GM12878 (cell line): ENCODE results near the gene STMP1. TPM values are rescaled to one million over a fixed set of nuclear protein-coding genes. Genes with fewer than 3 reads are reported as not detected.

ENCODE experiments used
- ATAC-seq: fragments of 200-7000 bp; cut with Tn5 transposase; 3 replicates; pipeline ENCODE4 v1.9.1; 2020; ENCODE audit warnings: mild to moderate bottlenecking, moderate library complexity
- BruUV-seq: library from RNA; stranded (reverse); fragments of 400-500 nt; replicated peaks from 2 replicates; lab custom pipeline; 2021; lab: Mats Ljungman, UMichigan
- CTCF ChIA-PET: fragments of 300-600 bp; sonication (Branson Sonifier 250); formaldehyde crosslinking; extraction: SDS; loops from one replicate; lab custom pipeline; 2021; ENCODE audit warnings: inconsistent platforms; lab: Yijun Ruan, JAX
- POLR2A ChIA-PET: fragments of 350-600 bp; formaldehyde crosslinking; extraction: SDS; loops from one replicate; lab custom pipeline; 2021; ENCODE audit warnings: inconsistent platforms; lab: Charles Lee
- RAD21 ChIA-PET: fragments of 300-600 bp; sonication (Branson Sonifier 250); formaldehyde crosslinking; loops from one replicate; lab custom pipeline; 2023; ENCODE audit warnings: antibody characterized with exemption; ENCODE audit not compliant: unreplicated experiment; lab: Charles Lee
- SMC1A ChIA-PET: fragments of 300-600 bp; sonication (Branson Sonifier 250); formaldehyde crosslinking; loops from one replicate; lab custom pipeline; 2023; ENCODE audit not compliant: unreplicated experiment, uncharacterized antibody; lab: Charles Lee
- DNase-seq: peaks from one replicate; pipeline ENCODE4 v3.0.0-alpha.2; 2011; ENCODE audit warnings: low read depth, low spot score
- FAIRE-seq: peaks from 3 replicates; lab custom pipeline; 2011; peaks lifted over from hg19 to GRCh38; lab: Jason Lieb, UNC
- H2AFZ ChIP-seq: 2 replicates; pipeline ENCODE4 v1.6.0; 2011; ENCODE audit warnings: low read depth, low read length, control low read depth; ENCODE audit not compliant: control insufficient read depth
- H3K27ac ChIP-seq: 2 replicates; pipeline ENCODE4 v1.5.1; 2011; ENCODE audit warnings: control low read depth; ENCODE audit not compliant: control insufficient read depth, insufficient read depth
- H3K27me3 ChIP-seq, 2 experiments: replicated peaks in 1 of 2; 2 replicates each; pipeline versions ENCODE4 v1.6.0 to v1.6.1; 2011; ENCODE audit warnings: low read length in 1 of 2; ENCODE audit not compliant: control insufficient read depth in 2 of 2, insufficient read depth in 2 of 2
- H3K36me3 ChIP-seq, 2 experiments: 2 replicates each; pipeline ENCODE4 v1.5.1; 2011; ENCODE audit warnings: low read length in 1 of 2; ENCODE audit not compliant: control insufficient read depth in 2 of 2, insufficient read depth in 2 of 2
- H3K4me1 ChIP-seq: 2 replicates; pipeline ENCODE4 v1.6.1; 2011; ENCODE audit warnings: mild to moderate bottlenecking, low read length, moderate library complexity, mixed read lengths; ENCODE audit not compliant: control insufficient read depth, insufficient read depth
- H3K4me2 ChIP-seq: 2 replicates; pipeline ENCODE4 v1.6.0; 2011; ENCODE audit warnings: control low read depth; ENCODE audit not compliant: control insufficient read depth, insufficient read depth
- H3K4me3 ChIP-seq: fragments of 200-600 bp; sonication (generic); 2 replicates; pipeline ENCODE4 v1.5.1; 2016
- H3K79me2 ChIP-seq: 2 replicates; pipeline ENCODE4 v1.6.0; 2011; ENCODE audit warnings: low read length; ENCODE audit not compliant: control insufficient read depth, insufficient read depth
- H3K9ac ChIP-seq: 2 replicates; pipeline ENCODE4 v1.8.0; 2011; ENCODE audit warnings: low read length, control low read depth, mixed read lengths; ENCODE audit not compliant: control insufficient read depth, insufficient read depth
- H3K9me3 ChIP-seq: replicated peaks from 3 replicates; pipeline ENCODE4 v1.5.1; 2011; ENCODE audit warnings: mild to moderate bottlenecking, low read length; ENCODE audit not compliant: control insufficient read depth, insufficient read depth
- H4K20me1 ChIP-seq: 2 replicates; pipeline ENCODE4 v1.6.0; 2011; ENCODE audit not compliant: control insufficient read depth, insufficient read depth
- MEF2A ChIP-seq: IDR thresholded peaks from 2 replicates; pipeline ENCODE4 v1.6.1; 2011; ENCODE audit warnings: low read depth, mild to moderate bottlenecking, low read length, moderate library complexity; ENCODE audit not compliant: insufficient read depth
- NBN ChIP-seq: fragments of 450-650 bp; IDR thresholded peaks from 2 replicates; pipeline ENCODE4 v1.6.1; 2016
- SMAD5 ChIP-seq: IDR thresholded peaks from 2 replicates; pipeline ENCODE4 v1.6.1; 2016; ENCODE audit warnings: antibody characterized with exemption, low read depth
- STAT1 ChIP-seq: fragments of 450-650 bp; conservative IDR thresholded peaks from 2 replicates; pipeline ENCODE4 v1.6.1; 2014; ENCODE audit warnings: antibody characterized with exemption, mild to moderate bottlenecking
- WGBS: methylation state at CpG from one replicate; pipeline ENCODE4 v1.1.6; 2016; ENCODE audit warnings: low lambda C conversion rate; ENCODE audit not compliant: insufficient replicate concordance, insufficient coverage; ENCODE audit errors: missing lambda C conversion rate; 5-methylcytosine and 5-hydroxymethylcytosine counted together
- in situ Hi-C: fragments of 300-500 bp; cut with MboI; formaldehyde crosslinking; loops from 9 replicates; pipeline ENCODE4 v1.14.3; 2018; ENCODE audit warnings: mixed read lengths
- intact Hi-C: fragments of 100-400 bp; cut with micrococcal nuclease; formaldehyde crosslinking; loops from one replicate; pipeline ENCODE4 v1.14.2; 2022; ENCODE audit not compliant: unreplicated experiment
- polyA plus RNA-seq, 11 experiments: library from polyadenylated mRNA; depleted of rRNA in 4 of 11; unstranded in 6 of 11; stranded (reverse) in 5 of 11; fragments of >200 nt; fragmentation: Nextera tagmentation in 4 of 11; fragmentation: Illumina TruSeq in 1 of 11; extraction: Ambion mirVana in 4 of 11; extraction: Trizol in 1 of 11; gene quantifications; 1 replicate in 1 of 11; 2 replicates in 10 of 11; pipeline versions ENCODE4 v1.2.1 to v1.2.3, GENCODE V29; 2011 to 2016; ENCODE audit warnings: inconsistent platforms in 2 of 11, missing spikeins in 2 of 11, low read depth in 1 of 11
- total RNA-seq, 4 experiments: library from RNA; depleted of rRNA in 3 of 4; stranded (reverse); fragments of >200 nt in 3 of 4; fragmentation: Illumina TruSeq in 1 of 4; extraction: Trizol in 1 of 4; gene quantifications; 2 replicates each; pipeline versions ENCODE4 v1.2.1 to v1.2.3, GENCODE V29; 2013 to 2021
- TF ChIP-seq, protein P1 (sequence below): IDR thresholded peaks from 2 replicates; pipeline ENCODE4 v1.6.1; 2012; ENCODE audit warnings: mild to moderate bottlenecking, low read depth, low read length
- TF ChIP-seq, protein P2 (sequence below): fragments of 150-350 bp; IDR thresholded peaks from 2 replicates; pipeline ENCODE4 v1.6.1; 2014; ENCODE audit warnings: mild to moderate bottlenecking, low read depth, low read length
- TF ChIP-seq, protein P3 (sequence below): IDR thresholded peaks from 2 replicates; pipeline ENCODE4 v1.6.1; 2011; ENCODE audit warnings: borderline replicate concordance, low read depth, mild to moderate bottlenecking, moderate library complexity, low read length; ENCODE audit not compliant: insufficient read depth, poor library complexity, severe bottlenecking
- TF ChIP-seq, protein P4 (sequence below): IDR thresholded peaks from 2 replicates; pipeline ENCODE4 v1.6.1; 2011; ENCODE audit warnings: mild to moderate bottlenecking, low read depth, low read length, moderate library complexity; ENCODE audit not compliant: insufficient replicate concordance

STMP1 gene
- total and polyA plus RNA-seq, 10 of the 15 experiments (the other 5 are each of a cell fraction or from before 2014, with no cell fraction given): 8.0 to 79.9 (median 24.7) TPM

DNA sequence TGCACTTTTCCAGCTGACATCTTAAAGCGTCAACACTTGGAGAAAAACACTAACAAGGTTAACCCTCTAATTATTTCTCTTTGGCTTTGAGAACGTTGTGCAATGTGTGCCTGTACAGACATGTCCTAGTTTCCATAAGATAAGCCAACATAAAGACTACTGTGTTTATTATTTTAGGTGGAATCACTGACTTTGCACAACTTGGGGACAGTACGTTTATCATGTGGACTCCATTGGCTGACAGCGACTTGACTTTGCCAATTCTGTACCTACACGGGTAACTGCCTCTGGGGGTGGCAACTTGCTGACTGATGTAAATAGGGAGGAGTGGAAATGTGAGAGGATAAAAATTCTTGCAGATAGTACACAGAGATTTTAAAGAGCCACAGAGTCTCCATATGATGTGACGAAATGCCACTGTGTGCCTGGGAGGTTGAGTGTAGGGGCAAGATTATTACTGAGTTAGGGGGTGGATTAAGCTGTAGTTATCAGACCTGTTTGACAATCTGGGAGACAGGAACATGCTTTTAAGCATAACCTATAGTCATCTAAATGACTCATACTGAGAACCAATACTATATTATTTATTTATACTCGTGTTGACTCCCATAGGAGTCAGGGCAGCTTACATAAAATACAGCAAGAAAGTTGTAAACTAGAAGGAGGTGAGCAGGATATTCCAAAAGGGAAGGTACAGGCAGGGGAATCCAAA is 44.7 kb downstream of the STMP1 start:
- no peak for TF ChIP-seq MEF2A
- TF ChIP-seq, all 136 proteins: peak for 0
- POLR2A ChIA-PET: no interaction called here

DNA sequence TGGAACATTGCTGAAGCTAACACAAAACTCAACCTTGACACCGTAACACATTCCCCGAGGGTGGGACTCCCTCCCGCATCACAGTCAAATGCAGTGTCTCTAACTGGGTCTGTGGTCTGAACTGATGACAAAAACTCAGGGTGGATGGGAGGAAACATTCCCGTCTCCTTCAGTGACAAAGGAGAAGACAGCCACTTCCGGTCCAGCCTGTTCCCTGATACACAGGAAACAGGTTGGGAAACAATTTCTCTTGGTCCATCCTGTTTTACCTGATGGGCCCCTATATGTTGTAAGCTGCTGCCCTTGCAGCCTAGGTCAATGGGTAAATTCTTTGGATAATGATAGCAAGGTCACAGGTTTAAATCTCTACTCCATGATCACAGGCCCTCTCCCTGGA is 45.3 kb downstream of the STMP1 start:
- ChIA-PET SMC1A (no interaction called here), CTCF (interaction anchor here (1.0 kb wide), 1 partner anchor 34 kb away, joined by 3 read pairs; no protein-coding TSS in a partner anchor), POLR2A (no interaction called here), RAD21 (no interaction called here)
- BruUV-seq: no TSS peak
- 74% methylated on average over 5 of the region's 5 CpGs for WGBS
- no peak for DNase-seq
- H2AFZ ChIP-seq: no peak overlapping the region
- H3K9me3 ChIP-seq: no peaks in the 10 kb centered on the region
- H3K79me2 ChIP-seq: no peaks in the 10 kb centered on the region
- H3K4me1 ChIP-seq: no peaks in the 10 kb centered on the region
- no peak overlapping the region for H3K9ac ChIP-seq
- no peaks in the 10 kb centered on the region for H4K20me1 ChIP-seq
- H3K27me3 ChIP-seq: no peaks in the 10 kb centered on the region
- H3K4me3 ChIP-seq: no peak overlapping the region
- no peak overlapping the region for H3K27ac ChIP-seq
- intact Hi-C loops: no loop called here
- H3K4me2 ChIP-seq: no peak overlapping the region
- FAIRE-seq: no peak
- ATAC-seq: no peak
- in situ Hi-C loops: no loop called here
- no peaks in the 10 kb centered on the region for H3K36me3 ChIP-seq
- TF ChIP-seq, protein P1, sequence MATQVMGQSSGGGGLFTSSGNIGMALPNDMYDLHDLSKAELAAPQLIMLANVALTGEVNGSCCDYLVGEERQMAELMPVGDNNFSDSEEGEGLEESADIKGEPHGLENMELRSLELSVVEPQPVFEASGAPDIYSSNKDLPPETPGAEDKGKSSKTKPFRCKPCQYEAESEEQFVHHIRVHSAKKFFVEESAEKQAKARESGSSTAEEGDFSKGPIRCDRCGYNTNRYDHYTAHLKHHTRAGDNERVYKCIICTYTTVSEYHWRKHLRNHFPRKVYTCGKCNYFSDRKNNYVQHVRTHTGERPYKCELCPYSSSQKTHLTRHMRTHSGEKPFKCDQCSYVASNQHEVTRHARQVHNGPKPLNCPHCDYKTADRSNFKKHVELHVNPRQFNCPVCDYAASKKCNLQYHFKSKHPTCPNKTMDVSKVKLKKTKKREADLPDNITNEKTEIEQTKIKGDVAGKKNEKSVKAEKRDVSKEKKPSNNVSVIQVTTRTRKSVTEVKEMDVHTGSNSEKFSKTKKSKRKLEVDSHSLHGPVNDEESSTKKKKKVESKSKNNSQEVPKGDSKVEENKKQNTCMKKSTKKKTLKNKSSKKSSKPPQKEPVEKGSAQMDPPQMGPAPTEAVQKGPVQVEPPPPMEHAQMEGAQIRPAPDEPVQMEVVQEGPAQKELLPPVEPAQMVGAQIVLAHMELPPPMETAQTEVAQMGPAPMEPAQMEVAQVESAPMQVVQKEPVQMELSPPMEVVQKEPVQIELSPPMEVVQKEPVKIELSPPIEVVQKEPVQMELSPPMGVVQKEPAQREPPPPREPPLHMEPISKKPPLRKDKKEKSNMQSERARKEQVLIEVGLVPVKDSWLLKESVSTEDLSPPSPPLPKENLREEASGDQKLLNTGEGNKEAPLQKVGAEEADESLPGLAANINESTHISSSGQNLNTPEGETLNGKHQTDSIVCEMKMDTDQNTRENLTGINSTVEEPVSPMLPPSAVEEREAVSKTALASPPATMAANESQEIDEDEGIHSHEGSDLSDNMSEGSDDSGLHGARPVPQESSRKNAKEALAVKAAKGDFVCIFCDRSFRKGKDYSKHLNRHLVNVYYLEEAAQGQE: no peak
- TF ChIP-seq NBN (no peak), STAT1 (no peak), SMAD5 (no peak)
- TF ChIP-seq, protein P2, sequence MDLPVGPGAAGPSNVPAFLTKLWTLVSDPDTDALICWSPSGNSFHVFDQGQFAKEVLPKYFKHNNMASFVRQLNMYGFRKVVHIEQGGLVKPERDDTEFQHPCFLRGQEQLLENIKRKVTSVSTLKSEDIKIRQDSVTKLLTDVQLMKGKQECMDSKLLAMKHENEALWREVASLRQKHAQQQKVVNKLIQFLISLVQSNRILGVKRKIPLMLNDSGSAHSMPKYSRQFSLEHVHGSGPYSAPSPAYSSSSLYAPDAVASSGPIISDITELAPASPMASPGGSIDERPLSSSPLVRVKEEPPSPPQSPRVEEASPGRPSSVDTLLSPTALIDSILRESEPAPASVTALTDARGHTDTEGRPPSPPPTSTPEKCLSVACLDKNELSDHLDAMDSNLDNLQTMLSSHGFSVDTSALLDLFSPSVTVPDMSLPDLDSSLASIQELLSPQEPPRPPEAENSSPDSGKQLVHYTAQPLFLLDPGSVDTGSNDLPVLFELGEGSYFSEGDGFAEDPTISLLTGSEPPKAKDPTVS: no peak
- TF ChIP-seq, protein P3, sequence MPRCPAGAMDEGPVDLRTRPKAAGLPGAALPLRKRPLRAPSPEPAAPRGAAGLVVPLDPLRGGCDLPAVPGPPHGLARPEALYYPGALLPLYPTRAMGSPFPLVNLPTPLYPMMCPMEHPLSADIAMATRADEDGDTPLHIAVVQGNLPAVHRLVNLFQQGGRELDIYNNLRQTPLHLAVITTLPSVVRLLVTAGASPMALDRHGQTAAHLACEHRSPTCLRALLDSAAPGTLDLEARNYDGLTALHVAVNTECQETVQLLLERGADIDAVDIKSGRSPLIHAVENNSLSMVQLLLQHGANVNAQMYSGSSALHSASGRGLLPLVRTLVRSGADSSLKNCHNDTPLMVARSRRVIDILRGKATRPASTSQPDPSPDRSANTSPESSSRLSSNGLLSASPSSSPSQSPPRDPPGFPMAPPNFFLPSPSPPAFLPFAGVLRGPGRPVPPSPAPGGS: no peak
- TF ChIP-seq, protein P4, sequence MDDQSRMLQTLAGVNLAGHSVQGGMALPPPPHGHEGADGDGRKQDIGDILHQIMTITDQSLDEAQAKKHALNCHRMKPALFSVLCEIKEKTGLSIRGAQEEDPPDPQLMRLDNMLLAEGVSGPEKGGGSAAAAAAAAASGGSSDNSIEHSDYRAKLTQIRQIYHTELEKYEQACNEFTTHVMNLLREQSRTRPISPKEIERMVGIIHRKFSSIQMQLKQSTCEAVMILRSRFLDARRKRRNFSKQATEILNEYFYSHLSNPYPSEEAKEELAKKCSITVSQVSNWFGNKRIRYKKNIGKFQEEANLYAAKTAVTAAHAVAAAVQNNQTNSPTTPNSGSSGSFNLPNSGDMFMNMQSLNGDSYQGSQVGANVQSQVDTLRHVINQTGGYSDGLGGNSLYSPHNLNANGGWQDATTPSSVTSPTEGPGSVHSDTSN: no peak

More for the DNA sequence above, 44.7 kb downstream of the STMP1 start:
- Histone ChIP-seq H3K27me3 (no peaks in the 10 kb centered on the region), H3K79me2 (no peaks in the 10 kb centered on the region), H3K27ac (no peak overlapping the region), H3K36me3 (no peaks in the 10 kb centered on the region), H3K4me2 (no peak overlapping the region), H3K9me3 (no peaks in the 10 kb centered on the region), H3K4me3 (no peak overlapping the region), H3K4me1 (no peaks in the 10 kb centered on the region), H2AFZ (no peak overlapping the region), H4K20me1 (no peaks in the 10 kb centered on the region), H3K9ac (no peak overlapping the region)
- in situ Hi-C loops (no loop called here), intact Hi-C loops (no loop called here)
- BruUV-seq: no TSS peak
- DNase-seq: no peak
- ChIA-PET CTCF (interaction anchor here (1.0 kb wide), 1 partner anchor 34 kb away, joined by 3 read pairs; no protein-coding TSS in a partner anchor), RAD21 (no interaction called here), SMC1A (no interaction called here)
- 51% methylated on average over 7 of the region's 7 CpGs for WGBS
- FAIRE-seq: no peak
- ATAC-seq: no peak
